Measurements from ENCODE around the gene RNF6.

Gene RNF6

DNA sequence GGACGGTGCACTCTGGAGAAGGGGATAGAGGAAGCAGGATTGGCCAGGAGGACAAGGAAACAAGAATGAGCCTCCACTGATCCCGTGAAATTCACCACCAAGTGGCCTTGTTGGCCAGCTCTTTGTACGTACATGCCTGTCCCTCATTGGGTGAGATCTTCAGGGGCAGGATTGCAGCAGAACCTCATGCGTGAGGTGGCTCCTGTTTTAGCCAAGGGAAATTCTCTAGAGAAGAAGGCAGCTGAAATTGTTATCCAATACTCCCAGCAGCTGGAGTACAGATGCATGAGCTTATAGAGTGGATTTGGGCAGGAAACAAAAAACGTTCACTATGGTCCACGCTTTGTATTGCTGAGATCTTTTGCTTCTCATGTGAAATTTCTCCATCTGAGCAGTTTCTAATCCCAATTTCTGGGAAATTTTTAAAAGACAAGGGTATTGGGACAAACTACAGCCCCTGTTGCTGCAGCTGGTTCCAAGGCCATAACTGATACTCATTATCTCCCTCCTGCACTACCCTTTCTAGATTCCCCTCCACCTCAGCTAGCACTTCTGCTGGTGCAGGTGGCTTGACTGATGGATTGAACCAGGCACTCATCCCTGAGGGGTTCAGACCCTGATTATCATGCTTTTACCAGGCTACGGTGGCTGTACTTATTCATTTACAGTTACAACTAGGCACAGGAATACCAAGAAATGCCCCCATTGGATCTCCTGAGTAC is 3.9 kb upstream of the RNF6 start:
- no peak for DNase-seq

DNA sequence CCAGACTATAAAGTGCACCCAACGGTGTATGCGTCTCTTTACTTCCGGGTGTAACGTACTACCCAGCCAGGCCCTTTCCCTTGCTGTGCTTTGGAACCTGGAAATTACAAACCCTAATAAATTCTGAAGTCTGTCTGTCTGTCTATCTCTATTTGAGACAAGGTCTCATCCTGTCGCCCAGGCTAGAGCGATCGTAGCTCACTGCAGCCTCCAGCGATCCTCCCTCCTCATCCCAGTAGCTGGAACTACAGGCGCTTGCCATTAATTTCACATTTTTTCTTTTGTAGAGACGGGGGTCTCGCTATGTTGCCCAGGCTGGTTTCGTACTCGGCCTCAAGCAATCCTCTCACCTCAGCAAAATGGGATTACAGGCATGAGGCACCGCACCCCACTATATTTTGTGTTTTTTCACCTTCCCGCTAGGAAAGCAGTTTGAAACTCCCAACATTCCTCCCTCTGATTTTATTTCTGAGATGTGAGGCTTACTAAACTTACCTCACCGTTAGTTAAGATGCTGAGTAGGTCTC is 469 bp upstream of the RNF6 start:
- DNase-seq = no peak

DNA sequence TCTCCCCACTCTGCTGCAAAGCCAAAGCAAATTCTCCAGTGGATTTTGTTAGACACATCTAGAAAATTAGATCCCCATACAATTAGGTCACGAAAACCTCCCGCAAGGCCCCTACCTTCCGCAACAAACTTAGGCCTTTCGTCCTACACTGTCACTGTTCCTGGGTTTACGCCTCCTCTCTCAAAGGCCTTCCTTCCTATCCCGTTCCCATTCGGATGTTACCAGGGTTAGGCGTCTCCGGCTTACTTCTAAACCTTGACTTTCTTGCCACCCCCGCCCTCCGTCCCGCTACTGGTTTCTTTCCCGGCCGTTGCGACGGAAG is 754 bp downstream of the RNF6 start:
- no peak for DNase-seq

DNA sequence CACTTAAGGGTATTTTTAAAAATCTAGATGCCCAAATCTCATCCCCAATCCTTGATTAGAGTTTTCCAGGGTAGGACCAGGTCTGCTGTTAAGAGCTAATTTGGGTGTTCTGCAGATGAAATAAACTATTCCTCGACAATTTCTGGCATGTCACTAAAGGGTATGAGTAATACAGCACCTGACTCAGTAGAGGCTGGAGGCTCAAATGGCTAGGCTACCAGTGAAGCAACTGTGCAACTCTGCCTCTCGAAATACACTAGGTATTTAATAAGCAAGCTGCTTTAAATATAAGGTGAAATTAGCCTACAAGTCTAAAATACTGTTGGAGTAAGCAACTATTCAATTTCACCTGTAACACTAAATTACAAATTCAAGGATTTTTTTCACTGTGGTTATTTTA is 1.5 kb downstream of the RNF6 start:
- DNase-seq = no peak

DNA sequence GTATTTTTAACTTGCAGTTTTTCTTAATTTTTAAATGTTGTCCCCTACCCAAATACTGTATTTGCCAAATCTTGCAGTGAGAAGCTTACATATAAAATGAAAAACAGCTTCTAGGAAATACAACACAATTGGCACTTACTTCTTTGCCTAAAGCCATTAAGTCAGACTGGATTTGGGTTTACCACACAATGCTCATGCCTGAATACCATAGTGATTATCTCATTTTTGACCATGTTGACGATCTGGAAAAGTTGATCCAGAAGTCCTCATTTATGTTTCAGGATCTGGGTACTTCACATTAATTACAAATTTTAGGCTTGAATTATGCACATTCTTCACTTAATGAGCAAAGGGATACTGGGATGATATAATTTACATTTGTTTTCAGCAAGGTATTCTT is 2.4 kb downstream of the RNF6 start:
- DNase-seq = no peak

DNA sequence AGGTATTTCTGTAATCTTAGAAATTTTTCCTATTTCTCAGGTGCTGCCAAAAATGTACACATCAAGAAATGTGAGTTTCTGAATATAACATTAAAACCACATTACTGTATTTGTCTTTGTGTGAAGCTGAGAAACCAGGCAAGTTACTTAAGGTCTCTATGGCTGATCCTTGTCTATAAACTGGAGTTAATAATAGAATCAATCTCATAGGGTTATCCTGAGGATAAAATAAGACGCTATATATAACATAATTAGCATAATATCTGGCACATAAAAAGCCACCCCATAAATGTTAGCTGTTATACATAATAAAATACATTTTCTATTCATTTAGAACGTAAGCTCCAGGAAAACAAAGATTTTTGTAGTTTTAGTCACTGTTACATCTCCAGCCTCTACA is 6.1 kb downstream of the RNF6 start:
- no peak for DNase-seq

DNA sequence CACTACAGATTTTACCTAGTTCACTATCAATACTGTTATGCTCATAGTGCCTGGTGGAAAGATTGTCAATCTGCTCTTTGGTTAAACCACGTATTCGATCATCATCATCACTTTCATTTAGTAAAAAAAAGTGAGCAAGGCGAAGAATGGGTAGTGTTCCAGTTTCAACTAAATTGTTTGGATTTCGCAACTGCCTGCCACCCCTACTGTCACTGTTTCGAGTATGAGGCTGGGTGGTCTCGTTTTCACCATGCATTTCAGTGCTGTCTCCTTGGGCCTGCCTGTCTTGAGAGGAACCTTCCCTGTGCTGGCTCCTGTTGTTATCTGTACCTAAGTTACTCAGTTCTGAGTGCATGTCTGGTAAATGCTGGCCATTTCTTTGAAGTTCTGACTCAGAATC is 8.1 kb downstream of the RNF6 start:
- no peak for DNase-seq

DNA sequence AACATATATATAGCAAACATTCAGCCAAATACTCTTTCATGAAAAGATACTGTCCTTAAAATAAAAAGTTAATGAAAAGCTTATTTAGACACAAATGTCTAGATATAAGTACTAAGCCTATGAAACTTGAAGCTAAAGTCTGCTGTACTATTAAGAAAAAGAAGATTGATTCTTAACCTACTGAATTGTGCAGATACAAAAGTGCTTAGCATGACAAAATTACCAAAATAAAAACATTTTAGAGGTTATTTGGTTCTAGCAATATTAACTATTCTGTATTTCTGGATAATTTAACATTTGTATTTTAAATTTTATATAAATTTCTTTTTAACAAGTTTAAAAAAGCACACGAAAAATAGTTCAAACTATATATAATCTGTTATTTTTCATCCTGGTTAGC is 8.8 kb downstream of the RNF6 start:
- no peak for DNase-seq

DNA sequence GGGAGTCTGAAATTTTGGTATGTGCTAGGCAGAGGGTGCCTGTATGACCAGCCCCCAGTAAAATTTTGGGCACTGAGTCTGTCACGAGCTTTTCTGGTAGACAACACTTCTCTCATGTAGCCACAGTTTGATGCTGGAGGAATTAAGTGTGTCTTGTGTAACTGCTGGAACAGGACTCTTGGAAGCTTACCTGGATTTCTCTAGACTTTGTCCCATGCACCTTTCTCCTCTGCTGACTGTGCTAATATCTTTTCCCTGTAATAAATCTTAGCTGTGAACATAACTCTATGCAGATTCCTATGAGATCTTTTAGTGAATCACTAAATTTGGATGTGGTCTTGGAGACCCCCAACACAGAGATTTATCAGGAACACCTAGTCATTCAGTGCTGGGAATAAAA is 13.8 kb downstream of the RNF6 start:
- DNase-seq = no peak

DNA sequence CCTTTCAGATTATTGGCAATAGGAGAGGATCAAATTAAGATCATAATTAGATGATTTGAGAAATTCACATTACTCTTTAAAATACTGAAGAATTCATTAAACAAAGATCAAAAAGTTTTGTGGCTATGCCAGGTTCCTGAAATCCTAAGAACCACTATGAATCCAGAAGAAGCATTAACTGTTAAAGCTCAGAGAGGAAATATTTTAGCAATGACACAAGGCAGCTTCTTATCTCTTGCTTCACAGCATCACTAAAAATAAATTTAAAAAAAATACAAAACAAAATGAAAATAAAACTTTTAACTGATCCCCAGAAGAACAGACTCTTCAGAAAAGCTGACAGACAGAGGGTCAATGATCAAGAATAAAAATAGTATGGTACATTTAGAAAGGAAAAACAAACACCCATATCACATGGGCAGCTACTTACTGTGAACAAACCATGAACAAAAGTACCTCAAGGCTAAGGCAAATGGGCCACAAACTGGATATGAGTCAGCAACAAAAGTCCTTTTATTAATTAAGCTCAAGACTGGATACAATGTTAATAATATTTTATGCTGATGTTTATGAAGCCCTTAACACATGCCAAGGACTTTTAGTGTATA is 19.6 kb downstream of the RNF6 start:
- DNase-seq = no peak

DNA sequence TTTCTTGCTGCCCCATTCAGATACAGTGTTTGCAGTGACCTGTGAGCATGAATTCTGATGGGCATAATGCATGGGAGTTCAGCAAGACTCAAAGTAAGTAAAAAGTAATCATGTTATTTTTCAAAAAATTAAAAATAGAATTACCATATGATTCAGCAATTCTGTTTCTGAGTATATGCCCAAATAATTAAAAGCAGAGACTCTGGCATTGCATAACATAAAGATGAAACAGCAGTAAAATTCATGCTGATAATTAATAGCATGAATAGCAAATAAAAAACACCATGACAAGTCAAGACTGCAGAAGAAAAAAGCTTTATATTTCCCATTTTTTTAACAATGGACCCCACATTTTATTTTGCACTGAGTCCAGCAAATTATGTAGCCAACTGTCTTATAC is 21.3 kb downstream of the RNF6 start:
- DNase-seq = no peak

DNA sequence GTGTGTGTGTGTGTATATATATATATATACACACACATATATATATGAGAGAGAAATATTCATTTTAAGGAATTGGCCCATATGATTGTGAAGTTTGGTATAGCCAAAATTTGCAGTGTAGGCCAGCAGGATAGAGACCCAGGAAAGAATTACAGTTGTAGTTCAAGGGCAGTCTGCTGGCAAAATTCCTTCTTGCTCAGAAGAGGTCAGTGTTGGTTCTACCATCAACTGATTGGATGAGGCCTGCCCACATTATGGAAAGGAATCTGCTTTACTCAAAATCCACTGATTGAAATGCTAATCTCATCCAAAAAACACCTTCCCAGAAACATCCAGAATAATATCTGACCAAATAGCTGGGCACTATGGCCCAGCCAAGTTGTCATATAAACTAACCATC is 24.0 kb downstream of the RNF6 start:
- DNase-seq = no peak

DNA sequence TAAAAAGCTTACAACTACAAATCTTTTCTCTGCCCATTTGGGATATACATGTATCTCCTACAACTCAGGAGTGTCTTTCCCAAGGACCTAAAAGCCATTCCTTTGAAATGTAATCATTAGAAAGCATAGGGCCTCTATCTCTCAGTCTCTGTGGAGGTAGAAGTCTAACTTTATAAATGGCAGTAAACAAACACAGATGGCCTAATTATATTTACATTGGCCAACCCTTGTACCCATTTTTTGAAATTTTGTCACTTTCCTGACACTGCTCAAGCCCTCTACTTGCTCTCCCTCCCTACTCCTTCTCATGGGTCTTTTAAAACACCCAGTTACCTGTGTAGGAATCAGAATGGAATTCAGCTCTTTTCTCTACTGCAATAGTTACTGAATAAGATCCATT is 24.8 kb downstream of the RNF6 start:
- no peak for DNase-seq

DNA sequence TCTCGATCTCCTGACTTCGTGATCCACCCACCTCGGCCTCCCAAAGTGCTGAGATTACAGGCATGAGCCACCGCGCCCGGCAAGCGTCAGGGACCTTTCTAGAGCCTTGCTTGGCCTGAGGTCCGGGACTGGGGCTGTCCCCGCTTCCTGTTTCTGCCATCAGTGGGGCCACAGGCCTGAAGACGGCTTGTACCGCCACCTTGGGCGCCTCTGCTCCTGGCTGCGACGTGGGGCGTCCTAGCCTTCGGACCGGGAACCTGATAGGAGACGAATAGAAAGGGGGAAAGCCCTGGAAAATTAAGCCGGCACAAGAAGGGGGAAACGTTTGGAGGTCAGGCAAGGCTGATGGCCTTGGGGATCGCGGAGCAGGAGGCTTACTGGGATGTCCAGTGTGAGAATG is 35.1 kb downstream of the RNF6 start:
- DNase-seq = no peak

DNA sequence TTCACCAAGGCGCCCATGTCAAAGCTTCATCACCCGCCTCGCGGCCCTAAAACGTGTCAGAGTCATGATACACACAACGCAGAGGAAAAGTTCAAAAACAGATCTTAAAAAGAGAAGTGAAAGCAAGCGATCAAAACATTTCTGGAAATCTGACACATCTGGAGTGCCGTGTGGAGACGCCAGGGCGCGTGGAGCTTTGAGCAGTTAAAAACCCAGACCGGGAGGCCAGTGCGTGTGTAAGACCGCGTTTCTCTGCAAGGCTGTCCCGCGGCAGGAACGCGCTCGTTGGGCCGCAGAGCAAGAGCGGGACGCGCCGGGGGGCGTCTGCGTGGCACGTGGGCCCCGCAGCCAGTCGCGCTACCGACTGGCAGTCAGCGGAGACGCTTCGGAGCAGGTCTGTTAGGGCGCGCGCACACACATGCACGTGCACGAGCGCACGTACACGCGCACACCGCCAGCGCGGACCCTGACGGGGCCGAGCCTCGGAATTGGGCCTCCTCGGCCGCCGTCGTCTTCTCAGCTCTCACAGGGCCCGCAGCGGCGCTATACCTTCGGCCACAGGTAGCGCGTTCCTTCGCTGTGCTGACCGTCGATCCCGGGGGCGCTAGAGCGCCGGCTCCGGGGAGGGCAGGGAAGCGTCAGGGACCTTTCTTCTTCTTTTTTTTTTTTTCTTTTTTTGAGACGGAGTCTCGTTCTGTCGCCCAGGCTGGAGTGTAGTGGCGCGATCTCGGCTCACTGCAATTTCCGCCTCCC is 35.8 kb downstream of the RNF6 start:
- peak; percentile 20 for DNase-seq

DNA sequence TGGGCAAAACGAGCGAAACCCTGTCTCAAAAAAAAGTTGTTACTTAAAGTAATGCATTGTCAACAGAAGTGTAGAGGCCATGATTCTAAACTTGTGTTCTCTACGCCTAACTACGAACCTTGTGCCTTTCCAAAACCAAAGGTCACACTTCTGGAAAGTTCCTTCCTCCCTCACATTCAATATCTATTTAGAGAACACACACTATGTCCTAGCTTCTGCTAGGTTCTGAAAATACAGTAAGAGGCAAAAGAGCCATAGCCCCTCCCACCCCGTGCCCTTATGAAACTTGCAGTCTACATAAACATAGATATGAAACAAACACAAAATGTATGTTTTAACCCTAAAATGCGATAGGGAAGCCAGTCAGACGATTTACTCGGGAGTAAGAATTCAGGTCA is 36.4 kb downstream of the RNF6 start:
- no peak for DNase-seq

DNA sequence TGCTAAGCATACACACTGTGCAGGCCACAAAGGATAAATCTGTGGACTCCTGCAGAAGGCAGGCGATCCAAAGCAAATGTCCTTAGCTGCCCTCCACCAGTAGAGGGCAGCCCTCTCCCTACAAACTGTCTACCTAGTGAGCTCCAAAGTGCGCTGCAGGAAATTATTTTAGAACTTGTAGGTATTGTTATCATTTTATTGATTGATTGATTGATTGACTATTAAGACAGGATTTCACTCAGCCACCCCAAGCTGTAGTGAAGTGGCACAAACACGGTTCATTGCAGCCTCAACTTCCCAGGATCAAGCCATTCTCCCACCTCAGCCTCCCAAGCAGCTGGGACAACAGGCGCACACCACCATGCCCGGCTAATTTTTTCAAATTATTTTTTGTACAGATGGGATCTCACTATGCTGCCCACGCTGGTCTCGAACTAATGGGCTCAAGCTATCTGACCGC is 37.3 kb downstream of the RNF6 start:
- DNase-seq = peak; percentile 57

DNA sequence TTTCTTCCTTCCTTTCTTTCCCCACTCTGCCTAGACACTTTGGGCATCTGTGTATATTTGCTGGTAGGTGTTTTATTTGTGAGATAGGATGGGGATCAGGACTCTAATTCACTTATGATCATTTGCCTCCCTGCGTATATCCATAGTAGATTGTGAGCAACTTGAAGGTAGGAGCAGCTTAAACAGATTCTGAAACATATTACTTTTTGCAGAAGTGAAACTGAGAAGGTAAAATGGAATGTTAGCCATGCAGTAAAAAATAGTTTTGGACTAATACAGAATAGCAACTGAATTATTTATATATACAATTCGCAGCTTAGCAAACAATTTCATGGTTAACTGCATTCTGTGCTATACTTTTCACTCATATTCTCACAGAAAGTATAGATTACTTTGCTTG is 38.7 kb downstream of the RNF6 start:
- DNase-seq = no peak

DNA sequence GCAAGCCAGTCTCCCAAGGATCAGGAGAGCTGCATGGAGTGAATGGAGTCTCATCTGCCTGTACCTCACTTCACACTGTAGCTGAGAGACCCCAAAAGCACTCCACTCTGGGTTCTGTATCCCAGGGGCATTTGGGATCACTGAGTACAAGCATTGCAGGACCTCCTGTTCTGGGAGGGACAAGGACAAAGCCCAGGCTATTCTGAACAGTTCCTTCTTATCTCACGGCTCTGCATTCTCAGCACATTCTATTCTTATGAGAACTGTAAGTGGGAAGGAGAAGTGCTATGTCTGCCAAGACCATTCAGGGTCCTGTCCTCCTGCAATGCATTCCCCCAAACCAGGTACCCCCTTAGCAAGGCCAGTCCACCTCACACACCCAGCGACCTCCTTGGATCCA is 42.8 kb downstream of the RNF6 start:
- DNase-seq = no peak

DNA sequence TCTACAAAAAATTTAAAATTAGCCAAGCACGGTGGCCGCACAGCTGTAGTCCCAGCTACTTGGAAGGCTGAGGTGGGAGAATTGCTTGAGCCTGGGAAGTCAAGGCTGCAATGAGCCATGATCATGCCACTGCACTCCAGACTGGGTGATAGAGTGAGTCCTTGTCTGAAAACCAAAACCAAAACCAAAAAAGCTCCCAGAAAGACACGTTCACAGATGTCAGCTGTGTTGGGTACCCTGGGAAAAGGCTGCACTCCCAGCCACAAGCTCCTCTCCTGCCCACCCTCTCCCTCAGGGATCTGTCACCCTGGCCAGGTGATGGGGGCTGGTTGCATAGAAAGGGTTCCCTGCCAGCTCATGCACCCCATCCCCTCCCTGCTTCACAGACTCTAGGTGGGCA is 53.3 kb downstream of the RNF6 start:
- DNase-seq = no peak

DNA sequence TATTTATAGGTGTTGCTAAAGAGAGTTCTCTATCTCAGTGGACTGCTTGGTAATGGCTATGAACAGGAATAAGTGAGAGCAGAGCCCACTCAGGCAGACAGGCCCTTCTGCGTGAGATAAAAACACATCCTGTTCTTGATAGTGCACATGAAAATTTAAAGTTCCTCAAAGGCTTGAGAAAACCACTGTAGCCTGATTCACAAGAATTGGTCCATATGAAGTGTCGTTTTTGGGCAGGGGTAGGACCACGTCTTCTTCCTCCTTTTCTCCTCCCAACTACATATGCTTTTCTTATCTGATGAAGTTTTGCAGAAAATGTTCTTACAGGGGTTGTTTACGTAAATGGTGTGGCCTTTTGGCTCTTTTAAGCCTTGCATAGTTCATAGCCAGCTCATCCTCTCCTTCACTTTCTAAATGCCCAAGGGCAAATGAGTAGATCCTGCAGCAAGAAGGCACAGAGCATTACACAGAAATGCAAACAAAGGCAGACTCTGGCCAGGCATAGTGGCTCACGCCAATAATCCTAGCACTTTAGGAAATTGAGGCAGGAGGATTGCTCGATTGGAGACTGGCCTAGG is 53.8 kb downstream of the RNF6 start:
- no peak for DNase-seq

DNA sequence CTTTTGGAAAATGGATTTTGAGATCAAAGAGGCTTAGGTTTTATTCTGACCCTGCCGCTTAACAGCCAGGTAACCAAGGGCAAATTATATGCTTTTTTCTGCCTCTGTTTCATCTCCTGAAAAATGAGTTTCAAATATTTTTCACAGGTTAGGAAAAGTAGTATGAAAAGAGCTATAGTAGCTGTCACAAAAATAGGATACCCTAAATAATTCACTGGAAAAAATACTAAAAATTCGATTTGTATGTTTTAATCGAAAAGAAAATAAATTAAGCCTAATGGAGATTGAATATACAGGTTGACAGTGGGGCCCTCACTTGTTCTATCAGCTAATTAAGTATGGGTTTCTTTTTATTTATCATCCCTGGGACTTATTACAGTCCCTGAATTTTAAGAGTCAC is 58.3 kb downstream of the RNF6 start:
- no peak for DNase-seq

Data from NCI-H1105 treated with DMSO at 0.1 percent for 48 hours (cell line).